Measurements from ENCODE around the gene ROBO1. TPM values are rescaled to one million over a fixed set of nuclear protein-coding genes. Genes with fewer than 3 reads are reported as not detected.

Gene ROBO1
- total RNA-seq, 1 experiment from 2014 or later: 33.9 TPM

GRCh38 chr3:78812166-78812565, 955.6 kb downstream of the ROBO1 start:
- peaks cover 13% of the 10 kb centered on the region for H3K4me1 Mint-ChIP-seq (ENCODE audit: low read depth, unreplicated experiment)
- intact Hi-C loops (cut with micrococcal nuclease; ENCODE audit: unreplicated experiment): no loop called here
- H3K4me3 Mint-ChIP-seq (ENCODE audit: low read depth, unreplicated experiment): no peak overlapping the region
- BruUV-seq (replicated peaks): no TSS peak
- CTCF ChIA-PET: no interaction called here
- no peak overlapping the region for H3K27ac Mint-ChIP-seq (ENCODE audit: unreplicated experiment)
- no peak for TF ChIP-seq CTCF (IDR thresholded peaks at IDR 0.05; ENCODE audit: unreplicated experiment)
- no peak for DNase-seq
- no peaks in the 10 kb centered on the region for H3K27me3 Mint-ChIP-seq (ENCODE audit: unreplicated experiment)
- H3K36me3 Mint-ChIP-seq (ENCODE audit: insufficient read depth, unreplicated experiment): no peaks in the 10 kb centered on the region
- no peaks in the 10 kb centered on the region for H3K9me3 Mint-ChIP-seq (ENCODE audit: low read depth, unreplicated experiment)

DNA sequence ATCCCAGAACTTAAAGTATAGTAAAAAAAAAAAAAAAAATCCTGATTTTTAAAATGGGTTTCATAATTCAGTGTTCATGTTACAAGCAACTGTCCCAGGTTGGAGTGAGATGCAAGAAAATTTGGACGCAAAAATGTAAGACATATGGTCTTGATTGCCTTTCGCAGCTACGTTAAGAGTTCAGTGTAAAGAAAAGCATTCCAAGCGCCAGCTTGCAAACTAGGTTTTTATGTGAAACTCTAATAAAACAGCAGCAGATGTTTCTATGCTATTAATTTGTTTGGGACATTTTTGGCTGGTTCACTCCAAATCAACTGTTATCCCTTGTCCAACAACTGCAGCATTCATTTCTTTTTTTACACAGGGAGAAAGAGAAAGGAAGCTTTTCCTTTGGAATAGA, 957.8 kb downstream of the ROBO1 start:
- Mint-ChIP-seq H3K27me3 (ENCODE audit: unreplicated experiment) (no peaks in the 10 kb centered on the region), H3K4me3 (ENCODE audit: low read depth, unreplicated experiment) (no peak overlapping the region), H3K36me3 (ENCODE audit: insufficient read depth, unreplicated experiment) (no peaks in the 10 kb centered on the region), H3K4me1 (ENCODE audit: low read depth, unreplicated experiment) (peaks cover 13% of the 10 kb centered on the region), H3K9me3 (ENCODE audit: low read depth, unreplicated experiment) (no peaks in the 10 kb centered on the region), H3K27ac (ENCODE audit: unreplicated experiment) (no peak overlapping the region)
- no TSS peak for BruUV-seq (replicated peaks)
- CTCF ChIA-PET: no interaction called here
- DNase-seq: no peak
- no peak for TF ChIP-seq CTCF (IDR thresholded peaks at IDR 0.05; ENCODE audit: unreplicated experiment)
- intact Hi-C loops (cut with micrococcal nuclease; ENCODE audit: unreplicated experiment): no loop called here

- CTCF ChIA-PET: interaction anchor here (0.7 kb wide), 1 partner anchor 1953 kb away, joined by 3 read pairs; no protein-coding TSS in a partner anchor
- intact Hi-C loops (cut with micrococcal nuclease; ENCODE audit: unreplicated experiment): no loop called here
- Mint-ChIP-seq H3K27me3 (ENCODE audit: unreplicated experiment) (no peaks in the 10 kb centered on the region), H3K27ac (ENCODE audit: unreplicated experiment) (no peak overlapping the region), H3K4me1 (ENCODE audit: low read depth, unreplicated experiment) (no peaks in the 10 kb centered on the region), H3K4me3 (ENCODE audit: low read depth, unreplicated experiment) (no peak overlapping the region), H3K9me3 (ENCODE audit: low read depth, unreplicated experiment) (no peaks in the 10 kb centered on the region), H3K36me3 (ENCODE audit: insufficient read depth, unreplicated experiment) (no peaks in the 10 kb centered on the region)
- DNase-seq: no peak
- no peak for TF ChIP-seq CTCF (IDR thresholded peaks at IDR 0.05; ENCODE audit: unreplicated experiment)
- no TSS peak for BruUV-seq (replicated peaks)
These were observed 963.4 kb downstream of the ROBO1 start for GRCh38 chr3:78804251-78805037.

DNA sequence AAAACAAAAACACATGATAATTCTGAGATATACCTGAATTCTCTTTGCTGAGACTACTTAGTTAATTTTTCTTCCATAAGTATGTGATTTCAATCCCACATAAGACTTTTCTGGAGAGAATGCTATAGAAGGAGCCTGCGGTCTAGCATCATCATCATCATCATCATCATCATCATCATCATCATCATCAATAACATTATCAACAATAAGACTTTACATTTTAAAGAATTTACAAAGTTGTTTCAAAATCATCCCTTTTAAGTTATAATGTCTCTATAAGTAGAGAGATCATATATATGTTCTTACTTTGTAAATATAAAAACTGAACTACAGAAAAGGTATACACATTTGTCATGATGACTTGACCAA, 965.3 kb downstream of the ROBO1 start:
- intact Hi-C loops (cut with micrococcal nuclease; ENCODE audit: unreplicated experiment): no loop called here
- Mint-ChIP-seq H3K4me1 (ENCODE audit: low read depth, unreplicated experiment) (no peaks in the 10 kb centered on the region), H3K27me3 (ENCODE audit: unreplicated experiment) (no peaks in the 10 kb centered on the region), H3K36me3 (ENCODE audit: insufficient read depth, unreplicated experiment) (no peaks in the 10 kb centered on the region), H3K27ac (ENCODE audit: unreplicated experiment) (no peak overlapping the region), H3K4me3 (ENCODE audit: low read depth, unreplicated experiment) (no peak overlapping the region), H3K9me3 (ENCODE audit: low read depth, unreplicated experiment) (no peaks in the 10 kb centered on the region)
- TF ChIP-seq CTCF (IDR thresholded peaks at IDR 0.05; ENCODE audit: unreplicated experiment): no peak
- CTCF ChIA-PET: no interaction called here
- DNase-seq: no peak
- no TSS peak for BruUV-seq (replicated peaks)
